ENCODE measurements around the gene TRIM38. TPM values are rescaled to one million over a fixed set of nuclear protein-coding genes. Genes with fewer than 3 reads are reported as not detected.

TRIM38 gene
- total RNA-seq, 1 experiment from 2014 or later, result 4.4 TPM

DNA sequence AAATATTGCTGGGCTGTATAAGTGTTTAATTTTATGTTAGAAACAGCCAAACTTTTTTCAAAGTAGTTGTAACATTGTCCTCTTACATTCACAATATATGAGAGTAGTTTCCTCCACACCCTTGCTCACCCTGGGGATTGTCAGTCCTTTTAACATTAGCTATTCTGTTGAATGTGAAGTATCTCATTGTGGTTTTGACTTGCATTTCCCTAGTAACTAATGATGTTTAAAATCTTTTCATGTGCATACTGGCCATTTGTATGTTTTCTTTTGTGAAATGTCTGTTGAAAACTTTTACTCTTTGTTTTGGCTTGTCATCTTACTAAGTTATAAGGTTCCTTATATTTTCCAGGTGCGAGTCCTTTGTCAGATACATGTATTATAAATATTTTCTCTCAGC, 32.9 kb downstream of the TRIM38 start:
- ChIA-PET POLR2A (no interaction called here), CTCF (no interaction called here)
- H3K4me3 ChIP-seq (ENCODE audit: low read depth in 2 of 2, low read length in 2 of 2), result no peak overlapping the region
- in situ Hi-C loops (cut with HindIII; ENCODE audit: low pct_unique_long_range_greater_than_20kb, low sequenced_read_pairs), result no loop called here
- BruUV-seq (replicated peaks), result no TSS peak
- H3K27me3 ChIP-seq (ENCODE audit: control insufficient read depth, insufficient read depth, low read length), result no peaks in the 10 kb centered on the region
- H3K36me3 ChIP-seq (ENCODE audit: control insufficient read depth, insufficient read depth, low read length), result no peaks in the 10 kb centered on the region
- ATAC-seq (no peak), DNase-seq (ENCODE audit: low read depth, low spot score) (no peak)
- H3K27ac ChIP-seq (ENCODE audit: low read length), result no peak overlapping the region
- H3K4me1 ChIP-seq (ENCODE audit: control insufficient read depth, insufficient read depth, low read length), result peaks cover 12% of the 10 kb centered on the region
- no peaks in the 10 kb centered on the region for H3K9me3 ChIP-seq (ENCODE audit: control insufficient read depth, insufficient read depth, low read depth, low read length)
- TF ChIP-seq SIN3A (IDR thresholded peaks at IDR 0.05; ENCODE audit: borderline replicate concordance, insufficient read depth, low read depth, low read length), result no peak
- TF ChIP-seq, protein P1, sequence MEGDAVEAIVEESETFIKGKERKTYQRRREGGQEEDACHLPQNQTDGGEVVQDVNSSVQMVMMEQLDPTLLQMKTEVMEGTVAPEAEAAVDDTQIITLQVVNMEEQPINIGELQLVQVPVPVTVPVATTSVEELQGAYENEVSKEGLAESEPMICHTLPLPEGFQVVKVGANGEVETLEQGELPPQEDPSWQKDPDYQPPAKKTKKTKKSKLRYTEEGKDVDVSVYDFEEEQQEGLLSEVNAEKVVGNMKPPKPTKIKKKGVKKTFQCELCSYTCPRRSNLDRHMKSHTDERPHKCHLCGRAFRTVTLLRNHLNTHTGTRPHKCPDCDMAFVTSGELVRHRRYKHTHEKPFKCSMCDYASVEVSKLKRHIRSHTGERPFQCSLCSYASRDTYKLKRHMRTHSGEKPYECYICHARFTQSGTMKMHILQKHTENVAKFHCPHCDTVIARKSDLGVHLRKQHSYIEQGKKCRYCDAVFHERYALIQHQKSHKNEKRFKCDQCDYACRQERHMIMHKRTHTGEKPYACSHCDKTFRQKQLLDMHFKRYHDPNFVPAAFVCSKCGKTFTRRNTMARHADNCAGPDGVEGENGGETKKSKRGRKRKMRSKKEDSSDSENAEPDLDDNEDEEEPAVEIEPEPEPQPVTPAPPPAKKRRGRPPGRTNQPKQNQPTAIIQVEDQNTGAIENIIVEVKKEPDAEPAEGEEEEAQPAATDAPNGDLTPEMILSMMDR (IDR thresholded peaks at IDR 0.05), result no peak
- TF ChIP-seq POLR2AphosphoS5 (IDR thresholded peaks at IDR 0.05; ENCODE audit: low read depth, low read length), result no peak
- no peak for TF ChIP-seq TCF7L2 (IDR thresholded peaks at IDR 0.05; ENCODE audit: low read depth, low read length)
- TF ChIP-seq, protein P2, sequence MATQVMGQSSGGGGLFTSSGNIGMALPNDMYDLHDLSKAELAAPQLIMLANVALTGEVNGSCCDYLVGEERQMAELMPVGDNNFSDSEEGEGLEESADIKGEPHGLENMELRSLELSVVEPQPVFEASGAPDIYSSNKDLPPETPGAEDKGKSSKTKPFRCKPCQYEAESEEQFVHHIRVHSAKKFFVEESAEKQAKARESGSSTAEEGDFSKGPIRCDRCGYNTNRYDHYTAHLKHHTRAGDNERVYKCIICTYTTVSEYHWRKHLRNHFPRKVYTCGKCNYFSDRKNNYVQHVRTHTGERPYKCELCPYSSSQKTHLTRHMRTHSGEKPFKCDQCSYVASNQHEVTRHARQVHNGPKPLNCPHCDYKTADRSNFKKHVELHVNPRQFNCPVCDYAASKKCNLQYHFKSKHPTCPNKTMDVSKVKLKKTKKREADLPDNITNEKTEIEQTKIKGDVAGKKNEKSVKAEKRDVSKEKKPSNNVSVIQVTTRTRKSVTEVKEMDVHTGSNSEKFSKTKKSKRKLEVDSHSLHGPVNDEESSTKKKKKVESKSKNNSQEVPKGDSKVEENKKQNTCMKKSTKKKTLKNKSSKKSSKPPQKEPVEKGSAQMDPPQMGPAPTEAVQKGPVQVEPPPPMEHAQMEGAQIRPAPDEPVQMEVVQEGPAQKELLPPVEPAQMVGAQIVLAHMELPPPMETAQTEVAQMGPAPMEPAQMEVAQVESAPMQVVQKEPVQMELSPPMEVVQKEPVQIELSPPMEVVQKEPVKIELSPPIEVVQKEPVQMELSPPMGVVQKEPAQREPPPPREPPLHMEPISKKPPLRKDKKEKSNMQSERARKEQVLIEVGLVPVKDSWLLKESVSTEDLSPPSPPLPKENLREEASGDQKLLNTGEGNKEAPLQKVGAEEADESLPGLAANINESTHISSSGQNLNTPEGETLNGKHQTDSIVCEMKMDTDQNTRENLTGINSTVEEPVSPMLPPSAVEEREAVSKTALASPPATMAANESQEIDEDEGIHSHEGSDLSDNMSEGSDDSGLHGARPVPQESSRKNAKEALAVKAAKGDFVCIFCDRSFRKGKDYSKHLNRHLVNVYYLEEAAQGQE (IDR thresholded peaks at IDR 0.05; ENCODE audit: insufficient read depth in 1 of 2, low read depth in 2 of 2, low read length in 1 of 2), result no peak
- intact Hi-C loops (cut with micrococcal nuclease; ENCODE audit: unreplicated experiment), result no loop called here

DNA sequence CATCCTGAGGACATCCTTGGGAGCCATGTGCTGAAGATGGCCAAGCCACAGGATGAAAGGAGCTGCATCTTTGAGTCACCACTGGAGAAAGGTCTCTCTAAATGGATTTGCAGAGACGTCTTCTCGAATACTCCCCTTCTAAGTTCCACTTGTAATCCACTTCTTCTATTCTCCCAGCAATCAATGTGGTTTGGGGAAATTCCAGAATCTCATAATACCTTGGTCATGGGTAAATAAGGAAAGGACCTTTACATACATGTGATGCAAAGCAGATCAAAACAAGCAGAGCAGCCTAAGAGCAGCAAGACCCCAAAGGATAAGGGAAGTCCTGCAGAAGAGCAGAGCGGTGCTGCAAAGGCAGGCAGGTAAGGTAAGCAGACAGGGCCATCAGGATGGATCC, 35.3 kb downstream of the TRIM38 start:
- TF ChIP-seq, protein P1 (IDR thresholded peaks at IDR 0.05), result no peak
- TF ChIP-seq SIN3A (IDR thresholded peaks at IDR 0.05; ENCODE audit: borderline replicate concordance, insufficient read depth, low read depth, low read length), result no peak
- TF ChIP-seq, protein P2 (IDR thresholded peaks at IDR 0.05; ENCODE audit: insufficient read depth in 1 of 2, low read depth in 2 of 2, low read length in 1 of 2), result no peak
- no peak for DNase-seq (ENCODE audit: low read depth, low spot score)
- ATAC-seq, result no peak
- H3K9me3 ChIP-seq (ENCODE audit: control insufficient read depth, insufficient read depth, low read depth, low read length), result no peaks in the 10 kb centered on the region
- no TSS peak for BruUV-seq (replicated peaks)
- in situ Hi-C loops (cut with HindIII; ENCODE audit: low pct_unique_long_range_greater_than_20kb, low sequenced_read_pairs), result no loop called here
- no peaks in the 10 kb centered on the region for H3K36me3 ChIP-seq (ENCODE audit: control insufficient read depth, insufficient read depth, low read length)
- intact Hi-C loops (cut with micrococcal nuclease; ENCODE audit: unreplicated experiment), result no loop called here
- ChIA-PET CTCF (no interaction called here), POLR2A (no interaction called here)
- H3K27me3 ChIP-seq (ENCODE audit: control insufficient read depth, insufficient read depth, low read length), result no peaks in the 10 kb centered on the region
- peaks cover 5% of the 10 kb centered on the region for H3K4me1 ChIP-seq (ENCODE audit: control insufficient read depth, insufficient read depth, low read length)
- no peak overlapping the region for H3K4me3 ChIP-seq (ENCODE audit: low read depth in 2 of 2, low read length in 2 of 2)
- no peak overlapping the region for H3K27ac ChIP-seq (ENCODE audit: low read length)

All from Panc1 (cell line).